ENCODE results near the gene CCDC80. TPM values are rescaled to one million over a fixed set of nuclear protein-coding genes. Genes with fewer than 3 reads are reported as not detected.
"Not testable (repeated sequence)": the region's sequence is repeated elsewhere in the genome, so short reads cannot be mapped to it uniquely, and the experiment has no call there.

CCDC80 gene
- total RNA-seq, 8 experiments from 2014 or later = 1.3 to 681 (median 4.0) TPM

GRCh38 chr3:112564247-112564939 is 76.5 kb downstream of the CCDC80 start:
- in situ Hi-C loops (cut with MboI; ENCODE audit: low pct_unique_long_range_greater_than_20kb in 2 of 9, low sequenced_read_pairs in 9 of 9, unreplicated experiment in 9 of 9); H3K4me3 ChIP-seq; ATAC-seq (replicated peaks in 6 of 8); H3K27ac ChIP-seq: not testable (repeated sequence)
- WGBS, 10 experiments = 20 to 100% (median 90%) methylated on average over 1 to 6 of the region's 15 CpGs; no CpG with 5 or more reads in 3 of the 10 experiments
- H3K4me1 ChIP-seq (replicated peaks in 1 of 2) = peaks cover 7 to 13% of the 10 kb centered on the region in 2 donors

DNA sequence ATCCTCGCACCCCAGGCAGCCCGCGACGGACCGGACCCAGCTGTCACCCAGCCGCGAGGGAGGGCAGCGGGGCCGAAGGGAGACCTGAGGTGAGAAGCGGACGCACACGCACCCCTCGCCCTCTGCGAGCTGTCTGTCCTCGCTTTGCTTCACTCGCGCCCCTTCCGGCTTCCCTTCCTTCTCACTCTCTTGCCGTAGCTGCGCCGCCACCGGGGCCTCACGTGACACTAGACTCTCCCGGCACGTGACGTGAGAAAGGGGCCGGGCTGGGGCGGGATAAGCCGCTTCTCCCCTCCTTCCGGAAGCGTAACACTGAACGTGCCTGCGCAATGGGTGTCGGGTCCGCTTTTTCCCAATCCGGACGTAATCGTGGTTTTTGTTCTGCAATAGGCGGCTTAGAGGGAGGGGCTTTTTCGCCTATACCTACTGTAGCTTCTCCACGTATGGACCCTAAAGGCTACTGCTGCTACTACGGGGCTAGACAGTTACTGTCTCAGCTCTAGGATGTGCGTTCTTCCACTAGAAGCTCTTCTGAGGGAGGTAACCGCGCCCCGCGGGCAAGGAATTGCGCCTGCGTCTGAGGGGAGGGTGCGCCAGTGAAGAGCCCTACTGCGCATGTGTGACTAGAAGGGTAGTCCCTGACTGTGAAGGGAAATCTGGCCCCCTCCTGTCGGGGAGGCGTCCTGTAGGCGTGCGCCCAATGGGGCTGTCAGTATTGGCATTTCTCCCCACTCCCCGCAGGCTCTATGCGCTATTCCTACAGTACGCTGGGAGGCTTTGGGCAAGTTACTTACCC is 79.0 kb downstream of the CCDC80 start, which contains the start of the genes ATG3 and SLC35A5:
Gene ATG3 (minus strand): TSS at position 229 of the 796 bp plus-strand sequence. CDS start 434 bp downstream, outside the sequence.
Gene SLC35A5 (plus strand): TSS at position 312 of the 796 bp plus-strand sequence. CDS start 1,359 bp downstream, outside the sequence.
- peaks cover 7 to 14% of the 10 kb centered on the region in 2 donors for H3K4me1 ChIP-seq (replicated peaks in 1 of 2)
- in situ Hi-C loops (cut with MboI; ENCODE audit: low pct_unique_long_range_greater_than_20kb in 2 of 9, low sequenced_read_pairs in 9 of 9, unreplicated experiment in 9 of 9) = no loop called here
- H3K4me3 ChIP-seq = peak within 1 kb of the TSS; percentile 58 to 98 (median 69)
- peak; percentile 77 to 92 (median 88) for ATAC-seq (replicated peaks in 6 of 8)
- peak within 1 kb of the TSS; percentile 96 to 97 for H3K27ac ChIP-seq
- whole genome bisulfite sequencing, 10 experiments = 0 to 3% (median 1%) methylated on average over 1 to 15 of the region's 58 CpGs; no CpG with 5 or more reads in 3 of the 10 experiments

GRCh38 chr3:112561484-112561733 is 79.5 kb downstream of the CCDC80 start:
- peak in 7 of 8 experiments; percentile 37 to 55 (median 47) for ATAC-seq (replicated peaks in 6 of 8)
- in situ Hi-C loops (cut with MboI; ENCODE audit: low pct_unique_long_range_greater_than_20kb in 2 of 9, low sequenced_read_pairs in 9 of 9, unreplicated experiment in 9 of 9) = no loop called here
- peak overlapping the region; percentile 96 to 97 for H3K27ac ChIP-seq

GRCh38 chr3:112560721-112561483 is 80.0 kb downstream of the CCDC80 start:
- in situ Hi-C loops (cut with MboI; ENCODE audit: low pct_unique_long_range_greater_than_20kb in 2 of 9, low sequenced_read_pairs in 9 of 9, unreplicated experiment in 9 of 9) = no loop called here
- Histone ChIP-seq H3K4me3 (peak overlapping the region; percentile 58 to 98 (median 69)), H3K27ac (peak overlapping the region; percentile 96 to 97), H3K4me1 (replicated peaks in 1 of 2) (peaks cover 7 to 14% of the 10 kb centered on the region in 2 donors)
- 0 to 4% (median 1%) methylated on average over 3 to 28 of the region's 29 CpGs for WGBS, 10 experiments
- peak; percentile 5 to 37 (median 20) for ATAC-seq (replicated peaks in 6 of 8)

More at GRCh38 chr3:112561484-112561733, 79.5 kb downstream of the CCDC80 start:
- H3K4me1 ChIP-seq (replicated peaks in 1 of 2) = peaks cover 7 to 14% of the 10 kb centered on the region in 2 donors
- WGBS, 10 experiments = 0% methylated on average over 3 to 8 of the region's 29 CpGs; no CpG with 5 or more reads in 8 of the 10 experiments
- peak overlapping the region; percentile 58 to 98 (median 69) for H3K4me3 ChIP-seq

- Histone ChIP-seq H3K4me1 (replicated peaks in 1 of 2) (peaks cover 7 to 14% of the 10 kb centered on the region in 2 donors), H3K27ac (no peak overlapping the region), H3K4me3 (peak overlapping the region; percentile 58 to 98 (median 69))
- 0 to 67% (median 13%) methylated on average over 1 to 2 of the region's 2 CpGs; no CpG with 5 or more reads in 1 of the 10 experiments for WGBS, 10 experiments
- no peak for ATAC-seq (replicated peaks in 6 of 8)
- in situ Hi-C loops (cut with MboI; ENCODE audit: low pct_unique_long_range_greater_than_20kb in 2 of 9, low sequenced_read_pairs in 9 of 9, unreplicated experiment in 9 of 9) = no loop called here
Measured at GRCh38 chr3:112560307-112560706, 80.6 kb downstream of the CCDC80 start.

- Histone ChIP-seq H3K27ac (no peak overlapping the region), H3K4me1 (replicated peaks in 1 of 2) (peaks cover 4 to 10% of the 10 kb centered on the region in 2 donors), H3K4me3 (no peak overlapping the region)
- ATAC-seq (replicated peaks in 6 of 8) = no peak
- in situ Hi-C loops (cut with MboI; ENCODE audit: low pct_unique_long_range_greater_than_20kb in 2 of 9, low sequenced_read_pairs in 9 of 9, unreplicated experiment in 9 of 9) = no loop called here
- WGBS, 10 experiments = 86 to 100% (median 100%) methylated on average over 1 of the region's 1 CpG; no CpG with 5 or more reads in 3 of the 10 experiments
Measured at GRCh38 chr3:112557976-112558375, 83.0 kb downstream of the CCDC80 start.

- 50 to 100% (median 100%) methylated on average over 1 of the region's 1 CpG; no CpG with 5 or more reads in 1 of the 10 experiments for WGBS, 10 experiments
- in situ Hi-C loops (cut with MboI; ENCODE audit: low pct_unique_long_range_greater_than_20kb in 2 of 9, low sequenced_read_pairs in 9 of 9, unreplicated experiment in 9 of 9) = no loop called here
- ATAC-seq (replicated peaks in 6 of 8) = peak in 1 of 8 experiments; percentile 31
- Histone ChIP-seq H3K4me1 (replicated peaks in 1 of 2) (peaks cover 0 to 7% of the 10 kb centered on the region in 2 donors), H3K4me3 (no peak overlapping the region), H3K27ac (no peak overlapping the region)
Measured at GRCh38 chr3:112555535-112556170, 85.3 kb downstream of the CCDC80 start.

DNA sequence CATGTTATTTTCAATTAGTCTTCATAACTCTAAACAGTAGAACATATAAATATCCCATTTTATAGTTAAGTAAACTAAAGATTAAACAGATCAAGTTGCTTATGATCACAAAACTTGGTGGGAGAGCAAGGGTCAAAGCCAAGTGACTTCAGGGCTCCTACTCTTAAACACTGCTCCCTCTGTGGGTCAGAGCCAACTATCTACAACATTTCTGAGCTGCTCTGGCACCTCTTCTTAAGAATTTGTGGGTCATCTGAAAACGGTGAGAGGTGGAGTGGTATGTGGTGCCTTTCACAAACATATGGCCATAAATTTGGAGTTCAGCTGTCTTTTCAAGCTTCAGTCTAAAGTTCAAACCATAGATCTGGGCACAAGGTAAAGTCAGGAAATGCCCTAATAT is 90.1 kb downstream of the CCDC80 start:
- H3K27ac ChIP-seq = no peak overlapping the region
- no peak overlapping the region for H3K4me3 ChIP-seq
- no peaks in the 10 kb centered on the region for H3K4me1 ChIP-seq (replicated peaks in 1 of 2)
- 0 to 80% (median 13%) methylated on average over 1 of the region's 1 CpG; no CpG with 5 or more reads in 5 of the 10 experiments for WGBS, 10 experiments
- ATAC-seq (replicated peaks in 6 of 8) = no peak
- in situ Hi-C loops (cut with MboI; ENCODE audit: low pct_unique_long_range_greater_than_20kb in 2 of 9, low sequenced_read_pairs in 9 of 9, unreplicated experiment in 9 of 9) = no loop called here

Other genes with a start within 250 kb of the CCDC80 start
- 10 to 100 TPM in 1 of 8 experiments, 1 to 10 TPM in 2, under 1 TPM in 5; 0.05 to 10.2 (median 0.35) TPM for gene BTLA, start 141.7 kb downstream of the CCDC80 start, total RNA-seq
- 10 to 100 TPM; 37.0 to 66.2 (median 48.8) TPM for gene ATG3, start 79.2 kb downstream of the CCDC80 start, total RNA-seq
- gene SLC35A5, start 79.1 kb downstream of the CCDC80 start, total RNA-seq = 10 to 100 TPM; 16.0 to 45.5 (median 27.1) TPM
- gene CD200R1L, start 205.7 kb upstream of the CCDC80 start, total RNA-seq = not detected